ENCODE measurements around the gene WTIP. TPM values are rescaled to one million over a fixed set of nuclear protein-coding genes. Genes with fewer than 3 reads are reported as not detected.
"Not testable (repeated sequence)": the region's sequence is repeated elsewhere in the genome, so short reads cannot be mapped to it uniquely, and the experiment has no call there.

The WTIP gene
- total RNA-seq, 1 donor from 2014 or later, result 127 TPM

DNA sequence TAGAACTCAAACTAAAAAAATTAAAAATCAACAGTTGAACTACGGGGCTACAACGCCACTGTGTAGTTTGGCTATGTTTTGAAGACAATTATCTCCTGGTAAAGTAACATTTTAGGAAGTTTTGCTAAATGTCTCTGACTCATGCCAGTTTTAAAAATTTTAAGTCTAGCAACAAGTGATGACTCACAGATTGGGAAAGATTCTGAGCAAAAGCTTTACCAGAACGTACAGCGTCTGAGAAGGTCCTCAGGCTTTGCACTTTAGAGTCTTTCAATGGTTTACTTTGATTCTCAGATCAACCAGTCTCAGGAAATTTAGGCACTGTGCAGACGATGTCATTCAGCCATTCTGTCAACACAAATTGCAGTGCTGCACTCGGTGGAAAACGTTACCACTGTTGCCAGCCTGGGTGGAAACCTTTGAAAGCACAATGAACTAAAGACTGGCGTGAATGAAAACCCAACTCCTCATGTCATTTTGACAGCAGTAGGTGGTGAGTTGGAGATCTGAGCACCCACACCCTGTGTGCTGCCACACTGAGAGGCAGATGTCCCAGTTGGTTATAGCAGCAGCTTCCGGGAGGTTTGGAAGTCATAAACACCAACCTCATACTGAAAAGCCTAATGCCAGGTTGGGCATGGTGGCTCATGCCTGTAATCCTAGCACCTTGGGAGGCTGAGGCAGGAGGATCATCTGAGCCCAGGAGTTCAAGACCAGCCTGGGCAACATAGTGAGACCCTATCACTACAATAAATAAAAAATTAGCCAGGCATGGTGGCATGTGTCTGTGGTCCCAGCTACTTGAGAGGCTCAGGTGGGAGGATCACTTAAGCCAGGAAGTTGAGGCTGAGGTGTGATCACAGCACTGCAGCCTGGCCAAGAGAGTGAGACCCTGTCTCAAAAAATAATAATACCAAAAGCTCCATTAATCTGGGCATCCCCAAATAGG is 6.3 kb upstream of the WTIP start:
- Histone ChIP-seq H3K27ac (peak overlapping the region; percentile 89), H3K9me3 (no peaks in the 10 kb centered on the region), H3K4me1 (peaks cover 14 to 27% of the 10 kb centered on the region in 2 donors), H3K4me3 (peak overlapping the region in 1 of 2 donors; percentile 42), H3K27me3 (no peaks in the 10 kb centered on the region), H3K36me3 (peaks cover 11 to 29% of the 10 kb centered on the region in 2 donors)
- peak in 1 of 2 donors; percentile 58 for DNase-seq (ENCODE audit: low spot score in 2 of 2)
- TF ChIP-seq, protein P1, sequence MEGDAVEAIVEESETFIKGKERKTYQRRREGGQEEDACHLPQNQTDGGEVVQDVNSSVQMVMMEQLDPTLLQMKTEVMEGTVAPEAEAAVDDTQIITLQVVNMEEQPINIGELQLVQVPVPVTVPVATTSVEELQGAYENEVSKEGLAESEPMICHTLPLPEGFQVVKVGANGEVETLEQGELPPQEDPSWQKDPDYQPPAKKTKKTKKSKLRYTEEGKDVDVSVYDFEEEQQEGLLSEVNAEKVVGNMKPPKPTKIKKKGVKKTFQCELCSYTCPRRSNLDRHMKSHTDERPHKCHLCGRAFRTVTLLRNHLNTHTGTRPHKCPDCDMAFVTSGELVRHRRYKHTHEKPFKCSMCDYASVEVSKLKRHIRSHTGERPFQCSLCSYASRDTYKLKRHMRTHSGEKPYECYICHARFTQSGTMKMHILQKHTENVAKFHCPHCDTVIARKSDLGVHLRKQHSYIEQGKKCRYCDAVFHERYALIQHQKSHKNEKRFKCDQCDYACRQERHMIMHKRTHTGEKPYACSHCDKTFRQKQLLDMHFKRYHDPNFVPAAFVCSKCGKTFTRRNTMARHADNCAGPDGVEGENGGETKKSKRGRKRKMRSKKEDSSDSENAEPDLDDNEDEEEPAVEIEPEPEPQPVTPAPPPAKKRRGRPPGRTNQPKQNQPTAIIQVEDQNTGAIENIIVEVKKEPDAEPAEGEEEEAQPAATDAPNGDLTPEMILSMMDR (IDR thresholded peaks at IDR 0.05), result no peak
- intact Hi-C loops (cut with DNase I), result no loop called here

DNA sequence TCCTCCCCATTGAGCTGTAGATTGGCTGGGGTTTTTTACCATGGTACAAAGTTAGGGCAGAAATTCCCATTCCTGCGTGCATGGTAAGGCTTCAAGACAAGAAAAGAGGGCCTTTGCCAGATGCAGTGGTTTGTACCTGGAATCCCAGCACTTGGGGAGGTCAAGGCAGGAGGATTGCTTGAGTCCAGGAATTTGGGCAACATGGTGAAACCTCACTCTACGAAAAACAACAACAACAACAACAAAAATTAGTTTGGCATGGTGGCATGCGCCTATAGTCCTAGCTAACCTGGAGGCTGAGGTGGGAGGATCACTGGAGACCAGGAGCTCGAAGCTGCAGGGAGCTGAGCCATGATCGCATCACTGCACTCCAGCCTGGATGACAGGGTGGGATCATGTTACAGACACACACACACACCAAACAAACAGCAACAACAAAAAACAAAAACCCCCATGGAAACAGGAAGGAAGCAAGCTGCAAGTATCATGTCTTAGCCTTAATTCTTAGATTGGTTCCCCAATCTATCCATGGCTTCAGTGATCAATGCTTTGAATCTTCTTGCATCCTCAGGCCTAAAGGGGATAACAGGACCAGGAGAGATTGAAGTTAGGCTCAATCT is 5.5 kb upstream of the WTIP start:
- peak in 1 of 2 donors; percentile 33 for DNase-seq (ENCODE audit: low spot score in 2 of 2)
- Histone ChIP-seq H3K27ac (peak overlapping the region; percentile 89), H3K27me3 (no peaks in the 10 kb centered on the region), H3K9me3 (no peaks in the 10 kb centered on the region), H3K4me3 (no peak overlapping the region), H3K36me3 (peaks cover 7 to 22% of the 10 kb centered on the region in 2 donors), H3K4me1 (peaks cover 14 to 35% of the 10 kb centered on the region in 2 donors)
- intact Hi-C loops (cut with DNase I), result no loop called here
- TF ChIP-seq, protein P1 (IDR thresholded peaks at IDR 0.05), result no peak

DNA sequence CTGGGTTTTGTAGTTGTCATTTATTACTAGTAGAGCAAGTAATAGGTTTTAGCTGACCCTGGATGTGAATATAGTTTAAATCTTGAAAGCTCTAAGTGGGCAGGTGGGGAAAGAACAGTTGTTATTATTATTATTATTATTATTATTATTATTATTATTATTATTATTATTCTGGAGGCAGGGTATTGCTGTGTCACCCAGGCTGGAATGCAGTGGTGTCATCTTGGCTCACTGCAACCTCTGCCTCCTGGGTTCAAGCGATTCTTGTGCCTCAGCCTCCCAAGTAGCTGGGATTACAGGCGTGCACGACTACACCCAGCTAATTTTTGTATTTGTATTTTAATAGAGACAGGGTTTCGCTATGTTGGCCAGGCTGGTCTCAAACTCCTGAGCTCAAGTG is 3.1 kb upstream of the WTIP start:
- H3K9me3 ChIP-seq; intact Hi-C loops (cut with DNase I): not testable (repeated sequence)

DNA sequence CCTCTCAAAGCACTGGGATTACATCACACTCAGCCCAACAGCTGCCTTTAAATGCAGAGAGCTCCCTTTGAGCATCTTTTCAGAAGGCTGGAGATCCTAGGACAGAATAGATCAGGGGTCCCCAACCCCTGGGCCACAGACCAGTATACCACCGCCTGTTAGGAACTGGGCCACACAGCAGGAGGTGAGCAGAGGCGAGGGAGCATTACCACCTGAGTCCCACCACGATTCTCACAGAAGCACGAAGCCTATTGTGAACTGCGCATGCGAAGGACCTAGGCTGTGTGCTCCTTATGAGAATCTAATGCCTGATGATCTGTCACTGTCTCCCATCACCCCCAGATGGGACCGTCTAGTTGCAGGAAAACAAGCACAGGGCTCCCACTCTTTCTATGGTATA is 2.2 kb upstream of the WTIP start:
- peak in 1 of 2 donors; percentile 56 for DNase-seq (ENCODE audit: low spot score in 2 of 2)
- intact Hi-C loops (cut with DNase I), result no loop called here
- H3K4me1 ChIP-seq, result peaks cover 10 to 31% of the 10 kb centered on the region in 2 donors
- no peaks in the 10 kb centered on the region for H3K9me3 ChIP-seq
- H3K36me3 ChIP-seq, result no peaks in the 10 kb centered on the region
- no peak overlapping the region for H3K4me3 ChIP-seq
- H3K27me3 ChIP-seq, result no peaks in the 10 kb centered on the region
- TF ChIP-seq, protein P1 (IDR thresholded peaks at IDR 0.05), result no peak
- no peak overlapping the region for H3K27ac ChIP-seq

More for the DNA sequence above, 3.1 kb upstream of the WTIP start:
- not testable (repeated sequence) for DNase-seq (ENCODE audit: low spot score in 2 of 2); H3K27ac ChIP-seq; H3K36me3 ChIP-seq; H3K27me3 ChIP-seq; H3K4me3 ChIP-seq
- peaks cover 14 to 36% of the 10 kb centered on the region in 2 donors for H3K4me1 ChIP-seq

DNA sequence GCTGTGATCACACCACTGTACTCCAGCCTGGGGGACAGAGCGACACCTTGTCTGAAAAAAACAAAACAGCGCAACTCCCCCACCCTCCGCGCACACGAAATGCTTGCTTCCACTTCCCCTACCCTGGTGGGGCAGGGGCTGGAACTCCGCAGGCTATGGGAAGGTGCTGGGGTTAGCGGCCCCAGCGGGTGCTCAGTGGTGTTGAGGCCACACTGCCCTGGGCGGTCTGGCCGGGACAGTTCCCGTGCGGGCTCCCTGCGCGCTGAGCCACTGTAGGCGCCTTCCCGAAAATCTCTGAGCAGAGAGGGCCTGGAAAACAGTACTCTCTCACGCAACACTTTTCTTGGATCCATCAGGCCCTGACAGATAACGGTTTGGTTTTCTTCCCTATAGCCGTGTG is 1.1 kb upstream of the WTIP start:
- no peaks in the 10 kb centered on the region for H3K9me3 ChIP-seq

More for the DNA sequence above, 1.1 kb upstream of the WTIP start:
- peak overlapping the region; percentile 88 to 98 for H3K4me3 ChIP-seq
- intact Hi-C loops (cut with DNase I), result loop anchor here (5.0 to 10.0 kb wide), 4 partner anchors 33 to 306 kb away; partner anchors contain the start of genes GARRE1 and LSM14A
- no peaks in the 10 kb centered on the region for H3K36me3 ChIP-seq
- TF ChIP-seq, protein P1 (IDR thresholded peaks at IDR 0.05), result no peak
- peak in 1 of 2 donors; percentile 55 for DNase-seq (ENCODE audit: low spot score in 2 of 2)
- peaks cover 9 to 28% of the 10 kb centered on the region in 2 donors for H3K4me1 ChIP-seq
- H3K27ac ChIP-seq, result peak overlapping the region; percentile 86 to 95
- H3K27me3 ChIP-seq, result no peaks in the 10 kb centered on the region
